Stimulated activated naive CD8-positive, alpha-beta T cell treated with anti-CD3 and anti-CD28 coated beads, Interleukin-15, amount 100 ng/mL, for 72 hours (primary cell): ENCODE data around the gene TRIP4.
A peak's percentile ranks its signal among the peaks of the same experiment; 100 is the strongest.
"Not testable (repeated sequence)": the region's sequence is repeated elsewhere in the genome, so short reads cannot be mapped to it uniquely, and the experiment has no call there.

Source experiments
- ATAC-seq: fragments of 150-1000 bp; cut with Tn5 transposase; 2 replicates; pipeline ENCODE4 v1.10.0; 2021; ENCODE audit warnings: mild to moderate bottlenecking, moderate library complexity
- DNase-seq, 2 donors: peaks; one replicate each; pipeline ENCODE4 v3.0.0; 2021 to 2022
- H3K27ac Mint-ChIP-seq, 2 donors: one replicate each; pipeline ENCODE4 v1.8.0; 2022; ENCODE audit warnings: mild to moderate bottlenecking in 2 of 2, mixed read lengths in 2 of 2, moderate library complexity in 2 of 2
- H3K27me3 Mint-ChIP-seq: one replicate; pipeline ENCODE4 v1.8.0; 2022; ENCODE audit warnings: mixed read lengths
- H3K4me1 Mint-ChIP-seq: one replicate; pipeline ENCODE4 v1.8.0; 2022; ENCODE audit warnings: mild to moderate bottlenecking, mixed read lengths
- H3K4me3 Mint-ChIP-seq, 2 donors: one replicate each; pipeline ENCODE4 v1.8.0; 2022; ENCODE audit warnings: mild to moderate bottlenecking in 2 of 2, mixed read lengths in 2 of 2, moderate library complexity in 1 of 2
- H3K9me3 Mint-ChIP-seq, 2 donors: one replicate each; pipeline ENCODE4 v1.8.0; 2022; ENCODE audit warnings: mixed read lengths in 2 of 2

Gene TRIP4

GRCh38 chr15:64480891-64481290, 93.3 kb downstream of the TRIP4 start:
- Mint-ChIP-seq H3K4me3 (no peak overlapping the region), H3K27me3 (no peaks in the 10 kb centered on the region), H3K9me3 (no peaks in the 10 kb centered on the region), H3K4me1 (peaks cover 40% of the 10 kb centered on the region), H3K27ac (peak overlapping the region in 1 of 2 donors; percentile 19)
- ATAC-seq: no peak
- DNase-seq: no peak

GRCh38 chr15:64483749-64484148, 96.1 kb downstream of the TRIP4 start:
- no peak overlapping the region for H3K27ac Mint-ChIP-seq
- H3K9me3 Mint-ChIP-seq: no peaks in the 10 kb centered on the region
- H3K4me1 Mint-ChIP-seq: peaks cover 21% of the 10 kb centered on the region
- H3K4me3 Mint-ChIP-seq: no peak overlapping the region
- DNase-seq (no peak), ATAC-seq (no peak)
- no peaks in the 10 kb centered on the region for H3K27me3 Mint-ChIP-seq

- ATAC-seq: peak; percentile 54
- Mint-ChIP-seq H3K27ac (no peak overlapping the region), H3K4me3 (no peak overlapping the region), H3K9me3 (no peaks in the 10 kb centered on the region), H3K27me3 (no peaks in the 10 kb centered on the region), H3K4me1 (peaks cover 22% of the 10 kb centered on the region)
- no peak for DNase-seq
Measured at GRCh38 chr15:64485796-64486195, 98.2 kb downstream of the TRIP4 start.

- peak overlapping the region in 1 of 2 donors; percentile 22 for H3K27ac Mint-ChIP-seq
- H3K9me3 Mint-ChIP-seq: no peaks in the 10 kb centered on the region
- no peak overlapping the region for H3K4me3 Mint-ChIP-seq
- no peak for DNase-seq
- peaks cover 43% of the 10 kb centered on the region for H3K4me1 Mint-ChIP-seq
- no peaks in the 10 kb centered on the region for H3K27me3 Mint-ChIP-seq
- no peak for ATAC-seq
Measured at GRCh38 chr15:64490598-64491259, 103.1 kb downstream of the TRIP4 start.

GRCh38 chr15:64493641-64494040, 106.0 kb downstream of the TRIP4 start:
- DNase-seq (no peak), ATAC-seq (no peak)
- H3K27ac Mint-ChIP-seq: no peak overlapping the region
- H3K4me1 Mint-ChIP-seq: peaks cover 58% of the 10 kb centered on the region
- H3K27me3 Mint-ChIP-seq: no peaks in the 10 kb centered on the region
- H3K9me3 Mint-ChIP-seq: no peaks in the 10 kb centered on the region
- no peak overlapping the region for H3K4me3 Mint-ChIP-seq

- H3K4me3 Mint-ChIP-seq: not testable (repeated sequence)
Measured at GRCh38 chr15:64495968-64496367, 108.3 kb downstream of the TRIP4 start.

GRCh38 chr15:64500695-64501395, 113.2 kb downstream of the TRIP4 start:
- Mint-ChIP-seq H3K27me3 (no peaks in the 10 kb centered on the region), H3K4me3 (no peak overlapping the region), H3K9me3 (no peaks in the 10 kb centered on the region), H3K27ac (no peak overlapping the region), H3K4me1 (peaks cover 81% of the 10 kb centered on the region)
- DNase-seq: no peak
- ATAC-seq: no peak

More at GRCh38 chr15:64495968-64496367, 108.3 kb downstream of the TRIP4 start:
- not testable (repeated sequence) for H3K27me3 Mint-ChIP-seq, H3K9me3 Mint-ChIP-seq, H3K27ac Mint-ChIP-seq, DNase-seq, ATAC-seq
- H3K4me1 Mint-ChIP-seq: peaks cover 76% of the 10 kb centered on the region

- no peaks in the 10 kb centered on the region for H3K9me3 Mint-ChIP-seq
- ATAC-seq: no peak
- peak overlapping the region in 1 of 2 donors; percentile 58 for H3K27ac Mint-ChIP-seq
- H3K4me1 Mint-ChIP-seq: peaks cover 76% of the 10 kb centered on the region
- no peak for DNase-seq
- no peak overlapping the region for H3K4me3 Mint-ChIP-seq
- no peaks in the 10 kb centered on the region for H3K27me3 Mint-ChIP-seq
Measured at GRCh38 chr15:64501396-64501715, 113.7 kb downstream of the TRIP4 start.

GRCh38 chr15:64502151-64502550, 114.5 kb downstream of the TRIP4 start:
- Mint-ChIP-seq H3K4me3 (peak overlapping the region; percentile 27 to 72), H3K4me1 (peaks cover 77% of the 10 kb centered on the region), H3K27ac (peak overlapping the region; percentile 84 to 93), H3K27me3 (no peaks in the 10 kb centered on the region), H3K9me3 (no peaks in the 10 kb centered on the region)
- DNase-seq: no peak
- ATAC-seq: no peak

GRCh38 chr15:64502551-64502950, 114.9 kb downstream of the TRIP4 start:
- no peaks in the 10 kb centered on the region for H3K9me3 Mint-ChIP-seq
- H3K27ac Mint-ChIP-seq: peak overlapping the region; percentile 84 to 93
- H3K4me3 Mint-ChIP-seq: peak overlapping the region; percentile 27 to 72
- no peak for DNase-seq
- H3K4me1 Mint-ChIP-seq: peaks cover 77% of the 10 kb centered on the region
- H3K27me3 Mint-ChIP-seq: no peaks in the 10 kb centered on the region
- ATAC-seq: no peak

- no peak for DNase-seq
Measured at GRCh38 chr15:64503197-64503596, 115.6 kb downstream of the TRIP4 start.

GRCh38 chr15:64503640-64504039, 116.0 kb downstream of the TRIP4 start:
- H3K9me3 Mint-ChIP-seq: no peaks in the 10 kb centered on the region
- peak overlapping the region; percentile 70 to 93 for H3K27ac Mint-ChIP-seq
- H3K27me3 Mint-ChIP-seq: no peaks in the 10 kb centered on the region
- ATAC-seq: peak; percentile 53
- DNase-seq: no peak
- peak overlapping the region; percentile 27 to 72 for H3K4me3 Mint-ChIP-seq
- peaks cover 83% of the 10 kb centered on the region for H3K4me1 Mint-ChIP-seq

More at GRCh38 chr15:64503197-64503596, 115.6 kb downstream of the TRIP4 start:
- Mint-ChIP-seq H3K27ac (peak overlapping the region; percentile 70 to 93), H3K9me3 (no peaks in the 10 kb centered on the region), H3K4me1 (peaks cover 83% of the 10 kb centered on the region), H3K27me3 (no peaks in the 10 kb centered on the region), H3K4me3 (peak overlapping the region; percentile 27 to 72)
- no peak for ATAC-seq
